Epidermal melanocyte (primary cell): ENCODE measurements around the gene LRRC75A.

Experiments
- DNase-seq: peaks from one replicate; pipeline ENCODE4 v3.0.0; 2011; ENCODE audit warnings: low spot score; ENCODE audit not compliant: insufficient read length

Gene LRRC75A

GRCh38 chr17:16473044-16474011 is 18.7 kb downstream of the LRRC75A start:
- no peak for DNase-seq

- DNase-seq = no peak
Measured at GRCh38 chr17:16472539-16472938, 19.5 kb downstream of the LRRC75A start.

- DNase-seq = no peak
Measured at GRCh38 chr17:16471295-16471694, 20.7 kb downstream of the LRRC75A start.

GRCh38 chr17:16470265-16470664 is 21.7 kb downstream of the LRRC75A start:
- no peak for DNase-seq

- DNase-seq = no peak
Measured at GRCh38 chr17:16468428-16468992, 23.5 kb downstream of the LRRC75A start.

GRCh38 chr17:16467886-16468285 is 24.1 kb downstream of the LRRC75A start:
- no peak for DNase-seq

- DNase-seq = no peak
Measured at GRCh38 chr17:16467044-16467443, 24.9 kb downstream of the LRRC75A start.

GRCh38 chr17:16466407-16466806 is 25.6 kb downstream of the LRRC75A start:
- no peak for DNase-seq

GRCh38 chr17:16465861-16466338 is 26.1 kb downstream of the LRRC75A start:
- DNase-seq = no peak

- no peak for DNase-seq
Measured at GRCh38 chr17:16465052-16465312, 27.0 kb downstream of the LRRC75A start.

- DNase-seq = no peak
Measured at GRCh38 chr17:16464303-16465051, 27.5 kb downstream of the LRRC75A start.

GRCh38 chr17:16463358-16464302 is 28.4 kb downstream of the LRRC75A start:
- peak; percentile 61 for DNase-seq

GRCh38 chr17:16462070-16462864 is 29.7 kb downstream of the LRRC75A start:
- no peak for DNase-seq

GRCh38 chr17:16461606-16461866 is 30.5 kb downstream of the LRRC75A start:
- no peak for DNase-seq

GRCh38 chr17:16460796-16461605 is 31.0 kb downstream of the LRRC75A start:
- no peak for DNase-seq

- DNase-seq = no peak
Measured at GRCh38 chr17:16459855-16460550, 32.0 kb downstream of the LRRC75A start.

GRCh38 chr17:16459271-16459670 is 32.7 kb downstream of the LRRC75A start:
- DNase-seq = no peak

GRCh38 chr17:16456742-16457316 is 35.2 kb downstream of the LRRC75A start:
- no peak for DNase-seq
